HUES6 (cell line): Measurements from ENCODE around the gene OR10AG1.

Source experiments
- H3K27ac ChIP-seq: 2 replicates; pipeline ENCODE4 v1.7.0; 2013; ENCODE audit warnings: low read depth, mild to moderate bottlenecking, low read length, inconsistent platforms
- H3K27me3 ChIP-seq: 2 replicates; pipeline ENCODE4 v1.6.1; 2013; ENCODE audit warnings: low read length; ENCODE audit not compliant: control insufficient read depth, insufficient read depth
- H3K36me3 ChIP-seq: 2 replicates; pipeline ENCODE4 v1.6.1; 2013; ENCODE audit warnings: low read length; ENCODE audit not compliant: control insufficient read depth, insufficient read depth
- H3K4me1 ChIP-seq: 2 replicates; pipeline ENCODE4 v1.6.1; 2013; ENCODE audit warnings: low read length; ENCODE audit not compliant: control insufficient read depth, insufficient read depth
- H3K4me3 ChIP-seq: 2 replicates; pipeline ENCODE4 v1.5.1; 2013; ENCODE audit warnings: low read depth, low read length
- H3K9ac ChIP-seq: one replicate; pipeline ENCODE4 v1.6.1; 2013; ENCODE audit warnings: mild to moderate bottlenecking, low read length
- H3K9me3 ChIP-seq: 2 replicates; pipeline ENCODE4 v1.6.1; 2013; ENCODE audit warnings: low read depth, low read length; ENCODE audit not compliant: control insufficient read depth, insufficient read depth

The OR10AG1 gene

DNA sequence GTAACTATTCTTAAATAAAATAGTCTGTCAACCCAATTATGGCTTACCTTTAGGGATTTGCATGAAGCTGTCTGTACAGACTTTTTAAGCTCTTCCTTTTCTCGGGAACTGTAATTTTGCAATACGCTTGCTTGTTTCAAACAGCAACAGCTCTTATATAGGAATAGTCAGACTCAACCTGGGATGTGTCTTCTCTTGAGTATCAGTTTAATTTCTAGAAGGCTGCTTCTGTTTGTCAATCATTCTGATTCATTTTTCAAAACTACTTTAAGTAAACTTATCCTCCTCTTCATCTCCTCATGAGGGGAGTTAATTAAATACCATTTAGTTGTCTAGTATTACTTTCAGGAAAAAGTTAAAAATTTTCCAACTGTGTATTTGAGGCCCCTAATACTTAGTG lies at the start of gene OR10AG1:
OR10AG1 (minus strand) TSS at position 101 of the 400 bp plus-strand sequence; CDS start at position 63, 38 bp downstream.
- 0 out of 2 replicates have a peak, but pooled peaks cover 2% of the 10 kb centered on the region for H3K9me3 ChIP-seq
- H3K4me1 ChIP-seq: no peaks in the 10 kb centered on the region
- no peak within 1 kb of the TSS for H3K4me3 ChIP-seq
- H3K9ac ChIP-seq: no peak within 1 kb of the TSS
- H3K27me3 ChIP-seq: no peaks in the 10 kb centered on the region
- no peaks in the 10 kb centered on the region for H3K36me3 ChIP-seq
- no peak within 1 kb of the TSS for H3K27ac ChIP-seq

DNA sequence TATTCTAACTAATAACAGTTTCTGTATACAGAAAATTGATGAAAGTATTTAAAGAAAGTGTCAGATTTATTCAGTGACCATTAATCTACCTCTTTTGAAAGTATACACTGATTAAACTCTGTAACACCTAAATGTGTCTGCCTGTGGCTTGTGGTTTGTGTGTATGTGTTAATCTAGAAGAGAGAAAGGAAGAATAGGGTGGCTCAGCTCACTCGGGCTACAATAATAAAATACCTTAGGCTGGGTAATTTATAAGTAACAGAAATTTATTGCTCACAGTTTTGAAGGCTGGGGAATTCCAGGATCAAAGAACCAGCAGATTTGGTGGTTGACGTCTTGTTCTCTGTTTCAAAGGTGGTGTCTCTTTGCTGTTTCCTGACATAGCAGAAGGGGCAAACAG lies 44.1 kb upstream of the OR10AG1 start:
- H3K36me3 ChIP-seq: no peaks in the 10 kb centered on the region
- H3K4me1 ChIP-seq: no peaks in the 10 kb centered on the region
- H3K27me3 ChIP-seq: no peaks in the 10 kb centered on the region
- H3K27ac ChIP-seq: no peak overlapping the region
- no peak overlapping the region for H3K9ac ChIP-seq
- no peak overlapping the region for H3K4me3 ChIP-seq
- 0 out of 2 replicates have a peak, but pooled peaks cover 6% of the 10 kb centered on the region for H3K9me3 ChIP-seq

GRCh38 chr11:56010716-56011115 lies 41.0 kb upstream of the OR10AG1 start:
- no peaks in the 10 kb centered on the region for H3K4me1 ChIP-seq
- H3K27me3 ChIP-seq: no peaks in the 10 kb centered on the region
- H3K36me3 ChIP-seq: no peaks in the 10 kb centered on the region
- no peak overlapping the region for H3K27ac ChIP-seq
- H3K9ac ChIP-seq: no peak overlapping the region
- no peak overlapping the region for H3K4me3 ChIP-seq
- 0 out of 2 replicates have a peak, but pooled peaks cover 8% of the 10 kb centered on the region for H3K9me3 ChIP-seq

DNA sequence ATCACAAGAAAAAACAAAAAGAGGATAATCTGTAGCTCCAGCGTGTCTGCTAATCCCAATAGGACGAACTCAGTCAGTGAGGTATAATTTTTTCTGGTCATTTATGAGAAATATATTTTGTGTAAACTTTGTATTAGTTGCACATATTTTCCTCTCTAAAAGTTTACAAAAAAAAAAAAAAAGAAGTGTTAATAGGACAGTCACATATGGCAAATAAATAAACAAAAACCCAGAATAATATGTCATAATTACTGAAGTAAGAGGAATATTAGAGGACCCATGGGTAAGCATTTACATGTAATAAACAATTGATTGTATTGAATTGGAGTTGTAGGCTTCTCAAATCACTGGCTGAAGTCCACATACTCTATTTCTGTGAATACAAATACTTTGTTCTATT lies 24.8 kb upstream of the OR10AG1 start, which contains the start of gene OR5F1:
OR5F1 (minus strand) TSS at position 101 of the 400 bp plus-strand sequence; CDS start at position 101, 0 bp downstream.
- no peaks in the 10 kb centered on the region for H3K27me3 ChIP-seq
- H3K9me3 ChIP-seq: peaks cover 13% of the 10 kb centered on the region
- H3K4me3 ChIP-seq: no peak within 1 kb of the TSS
- H3K27ac ChIP-seq: no peak within 1 kb of the TSS
- H3K36me3 ChIP-seq: no peaks in the 10 kb centered on the region
- H3K4me1 ChIP-seq: no peaks in the 10 kb centered on the region
- no peak within 1 kb of the TSS for H3K9ac ChIP-seq

- Histone ChIP-seq H3K27ac (no peak overlapping the region), H3K27me3 (no peaks in the 10 kb centered on the region), H3K36me3 (no peaks in the 10 kb centered on the region), H3K9ac (no peak overlapping the region), H3K4me1 (no peaks in the 10 kb centered on the region), H3K9me3 (0 out of 2 replicates have a peak, but pooled peaks cover 2% of the 10 kb centered on the region), H3K4me3 (no peak overlapping the region)
Measured at GRCh38 chr11:55970935-55971334, 1.2 kb upstream of the OR10AG1 start.

- Histone ChIP-seq H3K27me3 (no peaks in the 10 kb centered on the region), H3K4me1 (no peaks in the 10 kb centered on the region), H3K9ac (no peak overlapping the region), H3K27ac (no peak overlapping the region), H3K36me3 (no peaks in the 10 kb centered on the region), H3K9me3 (0 out of 2 replicates have a peak, but pooled peaks cover 2% of the 10 kb centered on the region), H3K4me3 (no peak overlapping the region)
Measured at GRCh38 chr11:55967914-55968313, 1.8 kb downstream of the OR10AG1 start.

GRCh38 chr11:55966391-55966790 lies 3.4 kb downstream of the OR10AG1 start:
- Histone ChIP-seq H3K27me3 (no peaks in the 10 kb centered on the region), H3K4me3 (no peak overlapping the region), H3K4me1 (no peaks in the 10 kb centered on the region), H3K27ac (no peak overlapping the region), H3K9me3 (0 out of 2 replicates have a peak, but pooled peaks cover 2% of the 10 kb centered on the region), H3K36me3 (no peaks in the 10 kb centered on the region), H3K9ac (no peak overlapping the region)

DNA sequence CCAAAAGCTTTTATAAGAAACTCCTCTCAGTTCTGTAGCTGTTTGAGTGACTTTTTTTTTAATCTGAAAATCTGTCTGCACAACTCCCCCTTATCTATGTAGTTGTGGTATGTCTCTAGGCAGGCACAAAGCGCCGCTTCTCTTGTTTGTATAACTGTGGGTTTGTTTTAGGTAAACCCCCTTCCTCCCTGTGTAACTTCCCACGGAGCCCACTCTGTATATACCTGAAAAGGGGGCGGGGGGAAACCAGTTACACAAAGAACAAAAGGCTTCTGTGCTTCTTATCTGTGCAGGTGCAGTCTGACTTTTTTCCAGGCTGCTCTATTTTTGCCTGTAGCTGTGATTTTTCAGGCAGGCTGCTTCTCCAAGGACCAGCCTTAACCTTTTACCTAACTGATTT lies 13.2 kb downstream of the OR10AG1 start:
- no peak overlapping the region for H3K4me3 ChIP-seq
- no peaks in the 10 kb centered on the region for H3K27me3 ChIP-seq
- H3K27ac ChIP-seq: no peak overlapping the region
- no peaks in the 10 kb centered on the region for H3K36me3 ChIP-seq
- no peaks in the 10 kb centered on the region for H3K9me3 ChIP-seq
- no peak overlapping the region for H3K9ac ChIP-seq
- H3K4me1 ChIP-seq: no peaks in the 10 kb centered on the region

GRCh38 chr11:55949330-55949729 lies 20.4 kb downstream of the OR10AG1 start:
- H3K9me3 ChIP-seq: peaks cover 9% of the 10 kb centered on the region; the same call in 1 of the 2 replicates
- no peak overlapping the region for H3K27ac ChIP-seq
- H3K27me3 ChIP-seq: no peaks in the 10 kb centered on the region
- no peak overlapping the region for H3K9ac ChIP-seq
- no peak overlapping the region for H3K4me3 ChIP-seq
- no peaks in the 10 kb centered on the region for H3K4me1 ChIP-seq
- H3K36me3 ChIP-seq: no peaks in the 10 kb centered on the region

GRCh38 chr11:55942785-55943392 lies 26.9 kb downstream of the OR10AG1 start:
- Histone ChIP-seq H3K4me3 (no peak overlapping the region), H3K9ac (no peak overlapping the region), H3K27ac (no peak overlapping the region), H3K27me3 (no peaks in the 10 kb centered on the region), H3K9me3 (peaks cover 3% of the 10 kb centered on the region; the same call in 1 of the 2 replicates), H3K4me1 (no peaks in the 10 kb centered on the region), H3K36me3 (no peaks in the 10 kb centered on the region)

GRCh38 chr11:55936300-55936699 lies 33.4 kb downstream of the OR10AG1 start, which contains the start of gene OR5I1:
OR5I1 (minus strand) TSS chr11:55936400; CDS start chr11:55936400, 0 bp downstream.
- Histone ChIP-seq H3K27me3 (no peaks in the 10 kb centered on the region), H3K9me3 (peaks cover 8% of the 10 kb centered on the region), H3K4me3 (no peak within 1 kb of the TSS), H3K36me3 (no peaks in the 10 kb centered on the region), H3K9ac (no peak within 1 kb of the TSS), H3K27ac (no peak within 1 kb of the TSS), H3K4me1 (no peaks in the 10 kb centered on the region)
